ENCODE measurements around the gene CABP4.

Gene CABP4

GRCh38 chr11:67436459-67437081 is 18.6 kb upstream of the CABP4 start:
- peak; percentile 67 to 70 for DNase-seq

- DNase-seq: no peak
Measured at GRCh38 chr11:67437082-67437808, 17.9 kb upstream of the CABP4 start, which contains the start of gene PTPRCAP. Gene PTPRCAP, minus strand, starts transcription at chr11:67437682. Its CDS starts 63 bp downstream, at chr11:67437619.

- DNase-seq: no peak
Measured at GRCh38 chr11:67437809-67438157, 17.4 kb upstream of the CABP4 start.

- peak; percentile 69 to 76 for DNase-seq
Measured at GRCh38 chr11:67438158-67438902, 16.8 kb upstream of the CABP4 start.

GRCh38 chr11:67439321-67440228 is 15.6 kb upstream of the CABP4 start:
- DNase-seq: no peak

- DNase-seq: no peak
Measured at GRCh38 chr11:67440229-67441097, 14.7 kb upstream of the CABP4 start.

- no peak for DNase-seq
Measured at GRCh38 chr11:67441098-67441563, 14.0 kb upstream of the CABP4 start.

- no peak for DNase-seq
Measured at GRCh38 chr11:67441731-67442351, 13.3 kb upstream of the CABP4 start.

GRCh38 chr11:67442504-67443404 is 12.4 kb upstream of the CABP4 start:
- no peak for DNase-seq

- DNase-seq: no peak
Measured at GRCh38 chr11:67445515-67445914, 9.6 kb upstream of the CABP4 start.

- DNase-seq: no peak
Measured at GRCh38 chr11:67448220-67448609, 6.9 kb upstream of the CABP4 start.

- DNase-seq: no peak
Measured at GRCh38 chr11:67449116-67449844, 5.9 kb upstream of the CABP4 start.

GRCh38 chr11:67450796-67451657 is 4.1 kb upstream of the CABP4 start:
- DNase-seq: no peak

- DNase-seq: no peak
Measured at GRCh38 chr11:67451658-67451976, 3.5 kb upstream of the CABP4 start.

- DNase-seq: no peak
Measured at GRCh38 chr11:67452141-67452952, 2.8 kb upstream of the CABP4 start, which contains the start of gene GPR152. Gene GPR152, minus strand, starts transcription at chr11:67452729. Its CDS starts 5 bp downstream, at chr11:67452724.

- DNase-seq: no peak
Measured at GRCh38 chr11:67453816-67454732, 1.1 kb upstream of the CABP4 start.

Measured in stimulated activated CD4-positive, alpha-beta T cell treated with anti-CD3 and anti-CD28 coated beads, Interleukin-2, amount 100 ng/mL, for 48 hours (primary cell).